Measurements from ENCODE around the gene OLFM1. TPM values are rescaled to one million over a fixed set of nuclear protein-coding genes. Genes with fewer than 3 reads are reported as not detected.
"Not testable (repeated sequence)": the region's sequence is repeated elsewhere in the genome, so short reads cannot be mapped to it uniquely, and the experiment has no call there.

Gene OLFM1
- total RNA-seq, 2 donors from 2014 or later = 11.0 to 23.2 TPM

GRCh38 chr9:135158564-135158937 is 71.1 kb downstream of the OLFM1 start:
- no peak for DNase-seq
- no peaks in the 10 kb centered on the region for H3K4me1 ChIP-seq (ENCODE audit: control insufficient read depth, insufficient read depth, low read length)
- H3K4me3 ChIP-seq (ENCODE audit: low read length) = no peak overlapping the region
- no peaks in the 10 kb centered on the region for H3K36me3 ChIP-seq (ENCODE audit: control insufficient read depth, insufficient read depth, low read length)
- no peak overlapping the region for H3K9ac ChIP-seq (ENCODE audit: extremely low read depth, low read length, poor library complexity, severe bottlenecking)
- Mint-ChIP-seq H3K9me3 (no peaks in the 10 kb centered on the region), H3K4me1 (no peaks in the 10 kb centered on the region), H3K4me3 (no peak overlapping the region), H3K27ac (no peak overlapping the region), H3K27me3 (ENCODE audit: insufficient read depth) (peaks cover 12% of the 10 kb centered on the region), H3K36me3 (ENCODE audit: low read depth) (no peaks in the 10 kb centered on the region)
- H3K27ac ChIP-seq (ENCODE audit: low read depth, low read length) = no peak overlapping the region
- no peaks in the 10 kb centered on the region for H3K9me3 ChIP-seq (ENCODE audit: control insufficient read depth, low read length)
- WGBS, 2 experiments (ENCODE audit: insufficient coverage in 1 of 2, insufficient read length in 1 of 2) = 88 to 94% methylated on average over 5 to 6 of the region's 6 CpGs
- H3K27me3 ChIP-seq (ENCODE audit: control insufficient read depth, insufficient read depth, low read length, poor library complexity, severe bottlenecking) = peaks cover 9% of the 10 kb centered on the region
- TF ChIP-seq, protein P1, sequence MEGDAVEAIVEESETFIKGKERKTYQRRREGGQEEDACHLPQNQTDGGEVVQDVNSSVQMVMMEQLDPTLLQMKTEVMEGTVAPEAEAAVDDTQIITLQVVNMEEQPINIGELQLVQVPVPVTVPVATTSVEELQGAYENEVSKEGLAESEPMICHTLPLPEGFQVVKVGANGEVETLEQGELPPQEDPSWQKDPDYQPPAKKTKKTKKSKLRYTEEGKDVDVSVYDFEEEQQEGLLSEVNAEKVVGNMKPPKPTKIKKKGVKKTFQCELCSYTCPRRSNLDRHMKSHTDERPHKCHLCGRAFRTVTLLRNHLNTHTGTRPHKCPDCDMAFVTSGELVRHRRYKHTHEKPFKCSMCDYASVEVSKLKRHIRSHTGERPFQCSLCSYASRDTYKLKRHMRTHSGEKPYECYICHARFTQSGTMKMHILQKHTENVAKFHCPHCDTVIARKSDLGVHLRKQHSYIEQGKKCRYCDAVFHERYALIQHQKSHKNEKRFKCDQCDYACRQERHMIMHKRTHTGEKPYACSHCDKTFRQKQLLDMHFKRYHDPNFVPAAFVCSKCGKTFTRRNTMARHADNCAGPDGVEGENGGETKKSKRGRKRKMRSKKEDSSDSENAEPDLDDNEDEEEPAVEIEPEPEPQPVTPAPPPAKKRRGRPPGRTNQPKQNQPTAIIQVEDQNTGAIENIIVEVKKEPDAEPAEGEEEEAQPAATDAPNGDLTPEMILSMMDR (conservative IDR thresholded peaks at IDR 0.05) = no peak

DNA sequence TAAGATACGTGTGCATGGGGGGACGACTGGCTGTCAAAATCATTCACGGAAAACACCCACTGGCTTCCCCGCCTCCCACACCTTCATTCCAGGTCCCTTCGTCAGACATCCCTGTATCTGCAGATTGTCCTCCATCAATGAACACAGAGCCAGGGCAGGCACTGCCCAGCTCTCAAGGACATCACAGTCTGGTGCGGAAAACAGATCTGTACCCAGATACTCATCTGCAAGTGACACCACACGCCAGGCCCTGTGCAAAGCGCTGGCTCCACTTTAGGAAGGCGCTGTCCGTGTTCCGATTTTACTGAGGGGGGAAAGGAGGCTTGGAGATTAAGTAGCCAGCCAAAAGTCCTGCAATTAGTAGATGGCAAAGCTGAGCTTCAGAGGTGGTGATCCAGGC is 72.3 kb downstream of the OLFM1 start:
- no peak overlapping the region for H3K27ac Mint-ChIP-seq

DNA sequence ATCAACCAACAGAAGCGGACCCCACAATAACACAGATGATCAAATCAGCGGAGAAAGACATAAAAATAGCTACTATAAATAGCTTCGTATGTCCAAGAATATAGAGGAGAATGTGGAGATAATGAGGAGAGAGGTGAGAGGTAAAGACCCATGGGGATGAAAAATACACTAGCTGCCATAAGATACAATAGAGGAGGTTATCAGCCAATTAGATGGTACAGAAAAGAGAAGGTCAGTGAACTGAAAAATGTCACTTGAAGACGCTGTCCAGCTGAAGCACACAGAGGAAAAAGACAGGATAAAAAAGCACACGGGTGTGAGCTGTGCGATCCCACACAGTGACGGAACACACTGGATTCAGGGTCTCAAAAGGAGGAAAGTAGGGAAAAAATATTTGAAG is 73.4 kb downstream of the OLFM1 start:
- H3K27ac ChIP-seq (ENCODE audit: low read depth, low read length) = no peak overlapping the region
- Mint-ChIP-seq H3K36me3 (ENCODE audit: low read depth) (no peaks in the 10 kb centered on the region), H3K27ac (no peak overlapping the region), H3K27me3 (ENCODE audit: insufficient read depth) (peaks cover 12% of the 10 kb centered on the region), H3K9me3 (no peaks in the 10 kb centered on the region), H3K4me1 (peaks cover 4% of the 10 kb centered on the region), H3K4me3 (no peak overlapping the region)
- DNase-seq = no peak
- no peak overlapping the region for H3K4me3 ChIP-seq (ENCODE audit: low read length)
- H3K36me3 ChIP-seq (ENCODE audit: control insufficient read depth, insufficient read depth, low read length) = no peaks in the 10 kb centered on the region
- WGBS, 2 experiments (ENCODE audit: insufficient coverage in 1 of 2, insufficient read length in 1 of 2) = 87 to 94% methylated on average over 6 to 7 of the region's 7 CpGs
- TF ChIP-seq, protein P1 (conservative IDR thresholded peaks at IDR 0.05) = no peak
- H3K9ac ChIP-seq (ENCODE audit: extremely low read depth, low read length, poor library complexity, severe bottlenecking) = no peak overlapping the region
- H3K4me1 ChIP-seq (ENCODE audit: control insufficient read depth, insufficient read depth, low read length) = no peaks in the 10 kb centered on the region
- H3K27me3 ChIP-seq (ENCODE audit: control insufficient read depth, insufficient read depth, low read length, poor library complexity, severe bottlenecking) = peaks cover 9% of the 10 kb centered on the region
- H3K9me3 ChIP-seq (ENCODE audit: control insufficient read depth, low read length) = no peaks in the 10 kb centered on the region

More for the DNA sequence above, 72.3 kb downstream of the OLFM1 start:
- no peaks in the 10 kb centered on the region for H3K9me3 ChIP-seq (ENCODE audit: control insufficient read depth, low read length)
- Mint-ChIP-seq H3K27me3 (ENCODE audit: insufficient read depth) (peaks cover 12% of the 10 kb centered on the region), H3K9me3 (no peaks in the 10 kb centered on the region), H3K36me3 (ENCODE audit: low read depth) (no peaks in the 10 kb centered on the region), H3K4me3 (no peak overlapping the region), H3K4me1 (no peaks in the 10 kb centered on the region)
- no peaks in the 10 kb centered on the region for H3K4me1 ChIP-seq (ENCODE audit: control insufficient read depth, insufficient read depth, low read length)
- H3K27me3 ChIP-seq (ENCODE audit: control insufficient read depth, insufficient read depth, low read length, poor library complexity, severe bottlenecking) = peaks cover 9% of the 10 kb centered on the region
- no peaks in the 10 kb centered on the region for H3K36me3 ChIP-seq (ENCODE audit: control insufficient read depth, insufficient read depth, low read length)
- no peak overlapping the region for H3K4me3 ChIP-seq (ENCODE audit: low read length)
- no peak overlapping the region for H3K27ac ChIP-seq (ENCODE audit: low read depth, low read length)
- TF ChIP-seq, protein P1 (conservative IDR thresholded peaks at IDR 0.05) = no peak
- WGBS, 2 experiments (ENCODE audit: insufficient coverage in 1 of 2, insufficient read length in 1 of 2) = 87 to 91% methylated on average over 11 of the region's 11 CpGs
- DNase-seq = no peak
- H3K9ac ChIP-seq (ENCODE audit: extremely low read depth, low read length, poor library complexity, severe bottlenecking) = no peak overlapping the region

DNA sequence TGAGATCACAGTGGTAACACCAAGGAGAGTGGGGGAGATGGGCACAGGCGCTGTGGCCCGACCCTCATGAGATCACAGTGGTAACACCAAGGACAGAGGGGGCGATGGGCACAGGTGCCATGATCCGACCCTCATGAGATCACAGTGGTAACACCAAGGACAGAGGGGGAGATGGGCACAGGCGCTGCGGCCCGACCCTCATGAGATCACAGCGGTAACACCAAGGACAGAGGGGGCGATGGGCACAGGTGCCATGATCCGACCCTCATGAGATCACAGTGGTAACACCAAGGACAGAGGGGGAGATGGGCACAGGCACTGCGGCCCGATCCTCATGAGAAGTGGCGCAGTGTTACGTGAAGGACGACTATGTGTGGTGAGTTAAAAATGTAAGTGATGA is 75.1 kb downstream of the OLFM1 start:
- H3K27me3 ChIP-seq (ENCODE audit: control insufficient read depth, insufficient read depth, low read length, poor library complexity, severe bottlenecking); H3K36me3 Mint-ChIP-seq (ENCODE audit: low read depth); H3K4me3 Mint-ChIP-seq; H3K27ac ChIP-seq (ENCODE audit: low read depth, low read length); H3K36me3 ChIP-seq (ENCODE audit: control insufficient read depth, insufficient read depth, low read length); H3K27ac Mint-ChIP-seq; H3K9me3 Mint-ChIP-seq; H3K4me1 ChIP-seq (ENCODE audit: control insufficient read depth, insufficient read depth, low read length); H3K9ac ChIP-seq (ENCODE audit: extremely low read depth, low read length, poor library complexity, severe bottlenecking); DNase-seq; H3K9me3 ChIP-seq (ENCODE audit: control insufficient read depth, low read length); H3K4me3 ChIP-seq (ENCODE audit: low read length); H3K4me1 Mint-ChIP-seq: not testable (repeated sequence)
- 96 to 100% methylated on average over 5 to 13 of the region's 15 CpGs for WGBS, 2 experiments (ENCODE audit: insufficient coverage in 1 of 2, insufficient read length in 1 of 2)
- peaks cover 10% of the 10 kb centered on the region for H3K27me3 Mint-ChIP-seq (ENCODE audit: insufficient read depth)
